Activated CD8-positive, alpha-beta T cell treated with anti-CD3 and anti-CD28 coated beads for 36 hours (primary cell): ENCODE data around the gene SURF4. TPM values are rescaled to one million over a fixed set of nuclear protein-coding genes. Genes with fewer than 3 reads are reported as not detected.

ENCODE experiments used
- ATAC-seq: fragments of 200-7000 bp; cut with Tn5 transposase; one replicate; pipeline ENCODE4 v1.10.0; 2021; ENCODE audit warnings: mild to moderate bottlenecking, moderate library complexity
- CTCF ChIA-PET: fragments of 350-600 bp; sonication (Branson Sonifier 250); formaldehyde crosslinking; loops from one replicate; lab custom pipeline; 2021; ENCODE audit warnings: antibody characterized with exemption; lab: Charles Lee
- POLR2A ChIA-PET: fragments of 350-600 bp; sonication (Branson Sonifier 250); formaldehyde crosslinking; loops from one replicate; lab custom pipeline; 2021; ENCODE audit warnings: antibody characterized with exemption; lab: Charles Lee
- DNase-seq: peaks from one replicate; pipeline ENCODE4 v3.0.0-alpha.2; 2020
- H3K27ac Mint-ChIP-seq: one replicate; pipeline ENCODE4 v1.8.0; 2021; ENCODE audit warnings: mild to moderate bottlenecking, mixed read lengths
- H3K27me3 Mint-ChIP-seq: one replicate; pipeline ENCODE4 v1.8.0; 2021; ENCODE audit warnings: mixed read lengths
- H3K36me3 Mint-ChIP-seq: one replicate; pipeline ENCODE4 v1.8.0; 2021; ENCODE audit warnings: low read depth, mixed read lengths
- H3K4me1 Mint-ChIP-seq: one replicate; pipeline ENCODE4 v1.8.0; 2021; ENCODE audit warnings: low read depth, mixed read lengths
- H3K4me3 Mint-ChIP-seq: one replicate; pipeline ENCODE4 v1.8.0; 2021; ENCODE audit warnings: mild to moderate bottlenecking, moderate library complexity, mixed read lengths
- H3K9me3 Mint-ChIP-seq: one replicate; pipeline ENCODE4 v1.8.0; 2021; ENCODE audit warnings: mixed read lengths
- intact Hi-C: fragments of 100-400 bp; cut with micrococcal nuclease; formaldehyde crosslinking; loops from one replicate; pipeline ENCODE4 v1.10.0; 2022
- total RNA-seq, 2 experiments: library from RNA; stranded (reverse); gene quantifications; one replicate each; pipeline ENCODE4 v1.2.3, GENCODE V29; 2021
- TF ChIP-seq, protein P1 (sequence below): fragments of 200-600 bp; IDR thresholded peaks from one replicate; pipeline ENCODE4 v1.8.0; 2022; ENCODE audit warnings: antibody characterized with exemption, mild to moderate bottlenecking

The SURF4 gene
- total RNA-seq, 2 experiments from 2014 or later, result 219 to 239 TPM

DNA sequence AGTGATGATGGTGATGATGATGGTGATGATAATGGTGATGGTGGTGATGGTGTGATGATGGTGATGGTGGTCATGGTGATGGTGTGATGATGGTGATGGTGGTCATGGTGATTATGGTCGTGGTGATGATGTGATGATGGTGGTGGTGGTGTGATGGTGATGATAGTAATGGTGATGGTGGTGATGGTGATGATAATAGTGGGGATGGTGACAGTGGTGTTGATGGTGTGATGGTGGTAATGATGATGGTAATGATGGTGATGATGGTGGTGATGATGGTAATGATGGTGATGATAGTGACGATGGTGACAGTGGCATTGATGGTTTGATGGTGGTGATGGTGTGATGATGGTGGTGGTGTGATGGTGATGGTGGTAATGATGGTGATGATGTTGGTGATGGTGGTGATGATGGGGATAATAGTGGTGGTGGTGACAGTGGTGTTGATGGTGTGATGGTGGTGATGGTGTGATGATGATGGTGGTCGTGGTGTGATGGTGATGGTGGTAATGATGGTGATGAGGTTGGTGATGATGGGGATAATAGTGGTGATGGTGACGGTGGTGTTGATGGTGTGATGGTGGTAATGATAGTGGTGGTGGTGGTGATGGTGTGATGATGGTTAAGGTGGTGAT is 6.8 kb upstream of the SURF4 start:
- Mint-ChIP-seq H3K4me3 (no peak overlapping the region), H3K27ac (no peak overlapping the region), H3K4me1 (no peaks in the 10 kb centered on the region), H3K27me3 (no peaks in the 10 kb centered on the region), H3K9me3 (no peaks in the 10 kb centered on the region), H3K36me3 (no peaks in the 10 kb centered on the region)
- no peak for DNase-seq
- intact Hi-C loops, result no loop called here
- no peak for ATAC-seq
- ChIA-PET POLR2A (no interaction called here), CTCF (no interaction called here)
- TF ChIP-seq, protein P1, sequence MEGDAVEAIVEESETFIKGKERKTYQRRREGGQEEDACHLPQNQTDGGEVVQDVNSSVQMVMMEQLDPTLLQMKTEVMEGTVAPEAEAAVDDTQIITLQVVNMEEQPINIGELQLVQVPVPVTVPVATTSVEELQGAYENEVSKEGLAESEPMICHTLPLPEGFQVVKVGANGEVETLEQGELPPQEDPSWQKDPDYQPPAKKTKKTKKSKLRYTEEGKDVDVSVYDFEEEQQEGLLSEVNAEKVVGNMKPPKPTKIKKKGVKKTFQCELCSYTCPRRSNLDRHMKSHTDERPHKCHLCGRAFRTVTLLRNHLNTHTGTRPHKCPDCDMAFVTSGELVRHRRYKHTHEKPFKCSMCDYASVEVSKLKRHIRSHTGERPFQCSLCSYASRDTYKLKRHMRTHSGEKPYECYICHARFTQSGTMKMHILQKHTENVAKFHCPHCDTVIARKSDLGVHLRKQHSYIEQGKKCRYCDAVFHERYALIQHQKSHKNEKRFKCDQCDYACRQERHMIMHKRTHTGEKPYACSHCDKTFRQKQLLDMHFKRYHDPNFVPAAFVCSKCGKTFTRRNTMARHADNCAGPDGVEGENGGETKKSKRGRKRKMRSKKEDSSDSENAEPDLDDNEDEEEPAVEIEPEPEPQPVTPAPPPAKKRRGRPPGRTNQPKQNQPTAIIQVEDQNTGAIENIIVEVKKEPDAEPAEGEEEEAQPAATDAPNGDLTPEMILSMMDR, result no peak

DNA sequence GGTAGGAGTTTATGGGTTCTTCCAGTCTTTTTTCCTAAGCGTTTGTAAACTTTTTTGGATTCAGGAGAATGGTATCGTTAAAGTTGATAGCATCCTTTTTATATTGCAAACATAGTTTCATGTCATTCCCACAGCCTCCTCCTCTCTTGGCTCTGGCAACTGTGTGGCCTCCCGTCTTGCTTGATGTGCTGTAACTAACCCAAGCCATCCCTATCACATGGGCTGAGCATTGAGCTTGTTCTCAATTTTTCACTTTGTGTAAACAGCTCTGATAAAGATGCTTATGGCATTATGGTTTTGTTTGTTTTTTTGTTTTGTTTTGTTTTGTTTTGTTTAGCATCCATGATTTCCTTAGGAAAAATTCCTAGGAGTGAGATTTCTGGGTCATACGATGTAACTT is 4.9 kb upstream of the SURF4 start:
- no peaks in the 10 kb centered on the region for H3K9me3 Mint-ChIP-seq
- H3K36me3 Mint-ChIP-seq, result no peaks in the 10 kb centered on the region
- no peaks in the 10 kb centered on the region for H3K4me1 Mint-ChIP-seq
- TF ChIP-seq, protein P1, result no peak
- H3K27me3 Mint-ChIP-seq, result no peaks in the 10 kb centered on the region
- no peak overlapping the region for H3K4me3 Mint-ChIP-seq
- ChIA-PET POLR2A (no interaction called here), CTCF (no interaction called here)
- intact Hi-C loops, result no loop called here
- ATAC-seq (no peak), DNase-seq (no peak)
- no peak overlapping the region for H3K27ac Mint-ChIP-seq

DNA sequence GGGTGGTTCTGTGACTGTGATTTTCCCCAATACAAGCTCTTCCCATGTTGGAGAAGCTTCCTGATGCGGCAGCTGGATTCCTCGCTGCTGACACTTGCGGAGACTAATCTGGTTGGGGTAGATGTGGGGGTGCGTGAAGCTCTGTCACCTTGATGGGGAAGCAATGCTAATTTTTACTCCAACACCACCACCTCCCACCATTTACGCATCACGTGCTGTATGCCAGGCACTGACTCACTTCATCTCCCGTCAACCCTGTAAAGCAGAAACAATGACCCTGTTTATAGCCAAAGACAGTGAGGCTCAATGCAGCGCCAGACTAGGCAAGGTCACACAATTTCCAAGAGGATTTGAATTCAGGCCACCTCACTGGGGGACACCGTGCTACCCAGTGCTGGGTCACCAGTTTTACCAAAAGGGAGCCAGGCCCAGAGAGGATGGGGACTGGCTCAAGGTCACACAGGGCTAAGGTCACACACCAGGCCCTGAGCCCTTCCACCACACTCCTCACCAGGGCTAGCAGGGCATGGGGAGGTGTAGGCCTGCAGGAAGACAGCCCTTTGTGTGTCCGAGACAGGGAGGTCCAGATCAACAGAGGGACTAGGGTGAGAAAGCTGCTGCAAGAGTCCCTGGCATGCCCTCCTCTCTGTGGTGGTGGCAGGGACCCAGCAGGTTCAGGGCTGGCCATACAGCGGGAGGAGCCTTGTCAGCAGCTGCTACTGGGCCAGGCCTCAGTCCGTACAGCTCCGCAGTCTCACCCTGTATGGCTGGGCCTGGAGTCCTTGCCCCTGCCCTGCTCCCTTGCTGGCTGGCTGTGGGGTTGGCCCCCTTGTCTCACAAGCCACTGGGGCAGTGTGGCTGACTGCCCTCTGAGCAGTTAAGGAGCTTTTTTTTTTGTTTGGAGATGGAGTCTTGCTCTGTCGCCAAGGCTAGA is 3.6 kb upstream of the SURF4 start:
- TF ChIP-seq, protein P1, result no peak
- no peak for DNase-seq
- H3K27me3 Mint-ChIP-seq, result no peaks in the 10 kb centered on the region
- POLR2A ChIA-PET, result interaction anchor here (0.8 to 1.8 kb wide), 3 partner anchors 8 to 37 kb away, joined by 3 to 4 read pairs (median 4); partner anchors contain the start of genes MED22 and RPL7A
- peaks cover 8% of the 10 kb centered on the region for H3K36me3 Mint-ChIP-seq
- ATAC-seq, result no peak
- CTCF ChIA-PET, result interaction anchor here (0.6 to 1.3 kb wide), 3 partner anchors 33 to 141 kb away, joined by 3 to 4 read pairs (median 4); no protein-coding TSS in a partner anchor
- no peaks in the 10 kb centered on the region for H3K9me3 Mint-ChIP-seq
- intact Hi-C loops, result loop anchor here (10.0 kb wide), 1 partner anchor 105 kb away; no protein-coding TSS in a partner anchor
- peaks cover 4% of the 10 kb centered on the region for H3K4me1 Mint-ChIP-seq
- H3K27ac Mint-ChIP-seq, result no peak overlapping the region
- H3K4me3 Mint-ChIP-seq, result no peak overlapping the region

DNA sequence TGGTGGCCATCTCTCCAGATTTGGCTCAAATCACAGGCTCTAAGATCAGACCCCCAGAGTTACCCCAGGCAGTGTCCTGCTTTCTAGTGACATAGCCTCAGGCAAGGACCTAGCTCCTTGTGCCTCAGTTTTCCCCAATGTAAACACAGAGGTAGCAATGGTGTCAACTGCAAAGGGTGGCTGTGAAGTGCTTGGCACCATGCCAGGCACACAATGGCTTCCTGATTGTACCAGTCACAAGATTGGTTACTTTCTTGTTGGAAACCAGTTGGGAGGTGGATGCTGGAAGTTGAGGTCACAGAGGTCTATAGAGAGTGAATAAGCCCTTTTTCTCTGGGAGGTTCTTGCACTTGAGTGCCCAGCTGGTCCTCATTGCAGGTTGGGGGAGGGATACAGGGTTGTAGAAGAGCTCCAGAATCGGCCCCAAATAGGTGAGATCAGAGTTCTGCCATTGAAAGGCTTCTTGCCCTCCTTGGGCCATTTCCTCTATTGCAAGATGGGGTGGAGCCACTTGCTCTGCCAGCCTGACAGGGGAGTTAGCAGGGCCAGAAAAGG is 2.6 kb upstream of the SURF4 start:
- Mint-ChIP-seq H3K4me3 (no peak overlapping the region), H3K27ac (no peak overlapping the region), H3K36me3 (peaks cover 14% of the 10 kb centered on the region), H3K27me3 (no peaks in the 10 kb centered on the region), H3K4me1 (peaks cover 9% of the 10 kb centered on the region), H3K9me3 (no peaks in the 10 kb centered on the region)
- TF ChIP-seq, protein P1, result no peak
- ATAC-seq, result no peak
- ChIA-PET POLR2A (interaction anchor here (1.4 to 1.8 kb wide), 4 partner anchors 11 to 36 kb away, joined by 3 to 5 read pairs (median 4); partner anchors contain the start of genes MED22 and RPL7A), CTCF (interaction anchor here (0.6 to 2.1 kb wide), 3 partner anchors 25 to 231 kb away, joined by 3 to 6 read pairs (median 3); no protein-coding TSS in a partner anchor)
- DNase-seq, result no peak
- intact Hi-C loops, result loop anchor here (10.0 kb wide), 1 partner anchor 106 kb away; no protein-coding TSS in a partner anchor
